H1 (cell line): ENCODE data around the gene ALDH3B1. TPM values are rescaled to one million over a fixed set of nuclear protein-coding genes. Genes with fewer than 3 reads are reported as not detected.

Source experiments
- CTCF ChIA-PET: fragments of 300-600 bp; sonication (Branson Sonifier 250); formaldehyde crosslinking; loops from one replicate; lab custom pipeline; 2021; ENCODE audit not compliant: partially characterized antibody; lab: Charles Lee
- POLR2A ChIA-PET: fragments of 300-600 bp; sonication (Branson Sonifier 250); formaldehyde crosslinking; loops from one replicate; lab custom pipeline; 2021; ENCODE audit warnings: inconsistent platforms; ENCODE audit not compliant: partially characterized antibody; lab: Charles Lee
- DNase-seq, 2 experiments: peaks; one replicate each; pipeline versions ENCODE4 v3.0.0 to v3.0.0-alpha.2; 2010 to 2022; ENCODE audit warnings: low spot score in 2 of 2, low read depth in 1 of 2, mixed read lengths in 1 of 2
- FAIRE-seq: peaks from 2 replicates; lab custom pipeline; 2011; peaks lifted over from hg19 to GRCh38; lab: Jason Lieb, UNC
- H2AFZ ChIP-seq: 2 replicates; pipeline ENCODE4 v1.8.1; 2012; ENCODE audit warnings: low read length, inconsistent platforms
- H2AK5ac ChIP-seq: 2 replicates; pipeline ENCODE4 v1.6.1; 2013; ENCODE audit warnings: low read depth, low read length
- H2BK120ac ChIP-seq: replicated peaks from 2 replicates; pipeline ENCODE3; 2013; ENCODE audit warnings: low read depth, low read length, inconsistent platforms
- H2BK12ac ChIP-seq: 2 replicates; pipeline ENCODE4 v1.6.1; 2013; ENCODE audit warnings: low read depth, low read length
- H2BK15ac ChIP-seq: 2 replicates; pipeline ENCODE4 v1.6.1; 2013; ENCODE audit warnings: low read length
- H2BK20ac ChIP-seq: 2 replicates; pipeline ENCODE4 v1.6.1; 2013; ENCODE audit warnings: low read length
- H2BK5ac ChIP-seq: 2 replicates; pipeline ENCODE4 v1.6.1; 2013; ENCODE audit warnings: low read depth, low read length
- H3K14ac ChIP-seq: 2 replicates; pipeline ENCODE4 v1.6.1; 2013; ENCODE audit warnings: inconsistent platforms; ENCODE audit not compliant: insufficient read length
- H3K18ac ChIP-seq: 2 replicates; pipeline ENCODE4 v1.6.1; 2013; ENCODE audit warnings: low read length; ENCODE audit errors: extremely low read depth
- H3K23ac ChIP-seq: 2 replicates; pipeline ENCODE4 v1.6.1; 2013; ENCODE audit warnings: inconsistent platforms; ENCODE audit not compliant: insufficient read length
- H3K23me2 ChIP-seq: 2 replicates; pipeline ENCODE4 v1.6.1; 2013; ENCODE audit warnings: low read depth, low read length
- H3K27ac ChIP-seq: 2 replicates; pipeline ENCODE4 v1.6.1; 2011; ENCODE audit warnings: low read depth, low read length, inconsistent platforms
- H3K27me3 ChIP-seq, 4 experiments: replicated peaks in 1 of 4; 1 replicate in 1 of 4; 2 replicates in 3 of 4; pipeline versions ENCODE4 v1.6.1 to v1.8.1; 2011 to 2013; ENCODE audit warnings: low read length in 3 of 4, mild to moderate bottlenecking in 3 of 4, inconsistent platforms in 2 of 4, mixed read lengths in 2 of 4, moderate library complexity in 1 of 4; ENCODE audit not compliant: control insufficient read depth in 3 of 4, insufficient read depth in 3 of 4; ENCODE audit errors: extremely low read depth in 1 of 4
- H3K36me3 ChIP-seq, 4 experiments: 2 replicates each; pipeline versions ENCODE4 v1.6.1 to v1.8.1; 2011 to 2013; ENCODE audit warnings: mild to moderate bottlenecking in 4 of 4, low read length in 3 of 4, moderate library complexity in 2 of 4, control low read depth in 1 of 4, inconsistent platforms in 1 of 4; ENCODE audit not compliant: insufficient read depth in 4 of 4, control insufficient read depth in 2 of 4
- H3K4ac ChIP-seq: replicated peaks from 2 replicates; pipeline ENCODE3; 2013; ENCODE audit warnings: low read length, low read depth, mixed read lengths, inconsistent platforms; ENCODE audit not compliant: insufficient read length
- H3K4me1 ChIP-seq, 4 experiments: replicated peaks in 1 of 4; 1 replicate in 1 of 4; 2 replicates in 3 of 4; pipeline versions ENCODE4 v1.6.1 to v1.8.1; 2011 to 2013; ENCODE audit warnings: low read length in 3 of 4, inconsistent platforms in 2 of 4, mixed read lengths in 1 of 4; ENCODE audit not compliant: insufficient read depth in 4 of 4, control insufficient read depth in 3 of 4
- H3K4me2 ChIP-seq, 2 experiments: 2 replicates each; pipeline versions ENCODE4 v1.6.1 to v1.8.1; 2011 to 2013; ENCODE audit warnings: low read depth in 2 of 2, low read length in 2 of 2, control low read depth in 1 of 2, inconsistent platforms in 1 of 2, mild to moderate bottlenecking in 1 of 2; ENCODE audit not compliant: insufficient read depth in 1 of 2
- H3K4me3 ChIP-seq, 4 experiments: fragments of 200-600, 300-600 bp in 1 of 4; sonication (generic), shearing (Covaris generic), sonication (Bioruptor Twin) in 1 of 4; 2 replicates each; pipeline versions ENCODE4 v1.5.1 to v1.8.1; 2011 to 2016; ENCODE audit warnings: low read length in 4 of 4, low read depth in 3 of 4, control low read depth in 2 of 4, inconsistent platforms in 2 of 4, mild to moderate bottlenecking in 2 of 4, mixed read lengths in 1 of 4, moderate library complexity in 1 of 4; ENCODE audit not compliant: insufficient read depth in 2 of 4; ENCODE audit errors: extremely low read depth in 1 of 4
- H3K56ac ChIP-seq: replicated peaks from 2 replicates; pipeline ENCODE3; 2013; ENCODE audit warnings: low read depth, mild to moderate bottlenecking, mixed read lengths, low read length, inconsistent platforms; ENCODE audit not compliant: insufficient read length
- H3K79me1 ChIP-seq: 2 replicates; pipeline ENCODE4 v1.6.1; 2013; ENCODE audit warnings: low read depth, low read length, control low read depth
- H3K79me2 ChIP-seq, 2 experiments: 2 replicates each; pipeline versions ENCODE4 v1.6.1 to v1.8.1; 2012 to 2013; ENCODE audit warnings: low read length in 2 of 2, mild to moderate bottlenecking in 2 of 2, inconsistent platforms in 1 of 2; ENCODE audit not compliant: insufficient read depth in 2 of 2, control insufficient read depth in 1 of 2
- H3K9ac ChIP-seq, 4 experiments: replicated peaks in 1 of 4; 1 replicate in 1 of 4; 2 replicates in 3 of 4; pipeline versions ENCODE4 v1.6.1 to v1.8.1; 2011 to 2013; ENCODE audit warnings: low read depth in 3 of 4, low read length in 3 of 4, control low read depth in 2 of 4, mild to moderate bottlenecking in 2 of 4, moderate library complexity in 2 of 4, inconsistent platforms in 1 of 4; ENCODE audit errors: extremely low read depth in 1 of 4
- H3K9me3 ChIP-seq, 2 experiments: 2 replicates each; pipeline versions ENCODE4 v1.6.1 to v1.8.1; 2012 to 2013; ENCODE audit warnings: mild to moderate bottlenecking in 2 of 2, moderate library complexity in 2 of 2, control low read depth in 1 of 2, inconsistent platforms in 1 of 2, low read depth in 1 of 2, low read length in 1 of 2, mixed read lengths in 1 of 2; ENCODE audit not compliant: insufficient read depth in 2 of 2
- H4K20me1 ChIP-seq, 2 experiments: replicated peaks in 1 of 2; 2 replicates each; pipeline versions ENCODE3 to v1.8.1; 2011 to 2013; ENCODE audit warnings: inconsistent platforms in 2 of 2, low read length in 2 of 2, mild to moderate bottlenecking in 1 of 2; ENCODE audit not compliant: insufficient read depth in 2 of 2, control insufficient read depth in 1 of 2
- H4K5ac ChIP-seq: 2 replicates; pipeline ENCODE4 v1.6.1; 2013; ENCODE audit warnings: low read length, low read depth, mixed read lengths, inconsistent platforms; ENCODE audit not compliant: insufficient read length
- H4K8ac ChIP-seq: 2 replicates; pipeline ENCODE4 v1.8.0; 2013; ENCODE audit warnings: mild to moderate bottlenecking, moderate library complexity, low read length, inconsistent platforms; ENCODE audit not compliant: insufficient read depth; ENCODE audit errors: extremely low read depth
- H4K91ac ChIP-seq: replicated peaks from 2 replicates; pipeline ENCODE3; 2013; ENCODE audit warnings: low read length, mixed read lengths, inconsistent platforms; ENCODE audit not compliant: insufficient read length
- KDM5A ChIP-seq: fragments of 200-600 bp; IDR thresholded peaks from 2 replicates; pipeline ENCODE4 v1.7.1; 2012; ENCODE audit warnings: mild to moderate bottlenecking, low read length, inconsistent platforms, mixed read lengths
- PHF8 ChIP-seq: fragments of 200-600 bp; sonication (generic); conservative IDR thresholded peaks from 2 replicates; pipeline ENCODE4 v1.7.1; 2012; ENCODE audit warnings: low read depth, mild to moderate bottlenecking, inconsistent platforms, low read length, moderate library complexity
- RXRA ChIP-seq: IDR thresholded peaks from 2 replicates; pipeline ENCODE4 v1.6.1; 2011; ENCODE audit warnings: low read depth, mild to moderate bottlenecking, low read length, moderate library complexity; ENCODE audit not compliant: insufficient read depth
- TCF12 ChIP-seq: IDR thresholded peaks from 2 replicates; pipeline ENCODE4 v1.6.1; 2011; ENCODE audit warnings: low read depth, mild to moderate bottlenecking, low read length
- WGBS, 2 experiments: shearing (Covaris generic) in 1 of 2; methylation state at CpG; one replicate each; pipeline versions ENCODE4 v1.1.6 to v1.1.7; 2013 to 2015; ENCODE audit warnings: low lambda C conversion rate in 2 of 2, mixed read lengths in 2 of 2, inconsistent platforms in 1 of 2, low coverage in 1 of 2, missing lambda C conversion rate in 1 of 2; ENCODE audit not compliant: insufficient replicate concordance in 2 of 2, insufficient coverage in 1 of 2, insufficient read length in 1 of 2; ENCODE audit errors: extremely low coverage in 1 of 2, missing lambda C conversion rate in 1 of 2; 5-methylcytosine and 5-hydroxymethylcytosine counted together
- polyA plus RNA-seq, 7 experiments: library from polyadenylated mRNA; depleted of rRNA in 3 of 7; stranded (reverse) in 5 of 7; unstranded in 2 of 7; fragments of >200 nt in 5 of 7; fragments of 200-250 nt in 2 of 7; gene quantifications; 1 replicate in 5 of 7; 2 replicates in 1 of 7; 4 replicates in 1 of 7; pipeline versions ENCODE4 v1.2.1 to v1.2.3, GENCODE V29; 2011 to 2013; ENCODE audit warnings: missing spikeins in 2 of 7, mixed read lengths in 2 of 7
- total RNA-seq: library from RNA; stranded (reverse); fragmentation: NEBNext Ultra II Directional; extraction: Animal tissue kit (Norgen Biotek cat#: 25700); gene quantifications from 2 replicates; pipeline ENCODE4 v1.2.1, GENCODE V29; 2021

The ALDH3B1 gene
- total and polyA plus RNA-seq, 2 of the 8 experiments (the other 6 are each of a cell fraction or from before 2014, with no cell fraction given): 0.32 to 0.47 TPM

DNA sequence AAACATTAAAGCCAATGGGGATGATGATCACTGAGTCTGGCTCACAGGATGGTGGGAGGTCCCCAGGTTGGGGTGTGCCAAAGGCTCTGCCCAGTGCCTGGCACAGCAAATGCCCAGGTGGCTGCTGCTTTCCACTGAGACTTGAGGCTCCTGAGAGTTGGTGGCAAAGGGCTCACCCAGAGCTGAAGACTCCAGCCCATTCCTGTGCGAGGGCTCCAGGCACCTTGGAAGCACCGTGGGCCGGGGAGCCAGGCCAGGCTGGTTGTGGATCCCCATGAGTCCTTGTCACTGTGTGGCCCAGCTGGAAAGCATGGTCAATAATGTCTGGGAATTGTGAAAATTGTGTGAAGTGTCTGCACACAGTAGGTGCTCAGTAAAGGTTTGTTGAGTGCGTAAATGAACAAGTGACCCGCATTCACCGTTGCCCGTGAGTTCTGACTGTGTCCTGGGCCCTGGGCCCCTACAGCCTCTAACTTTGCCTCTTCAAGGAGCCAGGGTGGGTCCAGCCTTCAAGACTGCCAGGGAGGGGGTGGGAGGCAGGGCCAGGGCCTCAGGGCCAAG, 3.4 kb upstream of the ALDH3B1 start:
- H3K27me3 ChIP-seq: peaks cover 0 to 5% (median under 1%) of the 10 kb centered on the region in 4 experiments; a peak in 2 of 7 replicates
- no peak overlapping the region for H4K5ac ChIP-seq
- H3K23ac ChIP-seq: no peak overlapping the region
- no peak overlapping the region for H2BK5ac ChIP-seq
- no peak overlapping the region for H3K18ac ChIP-seq
- no peaks in the 10 kb centered on the region for H3K79me1 ChIP-seq
- H4K91ac ChIP-seq: no peak overlapping the region
- H3K27ac ChIP-seq: no peak overlapping the region
- no peak overlapping the region; the same call in 1 of the 2 replicates for H4K8ac ChIP-seq
- H3K9ac ChIP-seq: no peak overlapping the region
- peaks cover 0 to 2% of the 10 kb centered on the region in 2 experiments for H4K20me1 ChIP-seq
- DNase-seq: no peak
- H3K4me3 ChIP-seq: no peak overlapping the region
- H3K4me2 ChIP-seq: no peak overlapping the region
- H3K23me2 ChIP-seq: peaks cover 12% of the 10 kb centered on the region
- H2AFZ ChIP-seq: no peak overlapping the region
- 91% methylated on average over 7 of the region's 7 CpGs; no CpG with 5 or more reads in 1 of the 2 experiments for WGBS, 2 experiments
- POLR2A ChIA-PET: no interaction called here
- no peak for TF ChIP-seq RXRA
- TF ChIP-seq PHF8: no peak
- TF ChIP-seq KDM5A: no peak
- no peak for TF ChIP-seq TCF12
- no peak overlapping the region for H2BK20ac ChIP-seq
- no peak overlapping the region for H3K56ac ChIP-seq
- no peaks in the 10 kb centered on the region for H3K36me3 ChIP-seq
- H3K9me3 ChIP-seq: no peaks in the 10 kb centered on the region
- H3K4ac ChIP-seq: no peak overlapping the region
- no peak for FAIRE-seq
- no peak overlapping the region for H2BK120ac ChIP-seq
- H2BK15ac ChIP-seq: no peak overlapping the region
- H2BK12ac ChIP-seq: 0 out of 2 replicates have a peak overlapping the region, but pooled peaks have one; percentile 39
- H3K14ac ChIP-seq: no peak overlapping the region
- no peak overlapping the region for H2AK5ac ChIP-seq
- CTCF ChIA-PET: interaction anchor here (0.8 kb wide), 1 partner anchor 9 kb away, joined by 3 read pairs; no protein-coding TSS in a partner anchor
- peaks cover 0 to 26% (median 16%) of the 10 kb centered on the region in 4 experiments; a peak in 6 of 7 replicates for H3K4me1 ChIP-seq
- no peaks in the 10 kb centered on the region for H3K79me2 ChIP-seq
